OCI-LY3 (cell line): ENCODE measurements around the gene DYNC2LI1.

Source experiments
- CTCF ChIP-seq: fragments of 200-600, 300-600 bp; sonication (generic); IDR thresholded peaks from 2 replicates; pipeline ENCODE4 v1.5.1; 2014; ENCODE audit warnings: antibody characterized with exemption, low read length, low read depth
- EZH2phosphoT487 ChIP-seq: fragments of 200-600 bp; shearing (Covaris generic); IDR thresholded peaks from 2 replicates; pipeline ENCODE4 v1.6.1; 2018; ENCODE audit warnings: antibody characterized with exemption, mixed run types, low read depth

DNA sequence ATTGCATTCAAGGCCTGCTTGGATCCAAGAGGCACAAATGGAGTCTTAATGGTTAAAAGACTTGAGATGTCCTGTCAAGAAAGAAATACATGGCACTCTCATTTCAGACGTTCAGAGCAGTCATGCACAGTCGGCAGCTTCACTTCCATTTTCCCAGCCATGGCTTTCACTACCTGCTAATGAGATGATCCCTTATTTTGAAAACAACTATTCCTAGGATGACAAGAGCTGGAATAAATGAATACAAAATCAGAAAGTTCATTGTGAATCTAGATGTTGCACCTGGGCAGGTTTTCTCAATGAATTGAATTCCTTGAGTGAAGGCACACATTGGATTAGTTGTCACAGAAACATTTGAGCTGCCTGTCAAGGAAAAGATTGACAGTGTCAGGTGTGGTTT, 39.1 kb downstream of the DYNC2LI1 start:
- no peak for TF ChIP-seq CTCF
- no peak for TF ChIP-seq EZH2phosphoT487
